HepG2 (cell line): ENCODE data around the gene HIPK3. TPM values are rescaled to one million over a fixed set of nuclear protein-coding genes. Genes with fewer than 3 reads are reported as not detected.

Experiments
- ATAC-seq: fragments of 200-7000 bp; cut with Tn5 transposase; 3 replicates; pipeline ENCODE4 v1.9.1; 2020; ENCODE audit warnings: mild to moderate bottlenecking, moderate library complexity
- BruUV-seq: library from RNA; stranded (reverse); fragments of 400-500 nt; replicated peaks from 2 replicates; lab custom pipeline; 2021; lab: Mats Ljungman, UMichigan
- CTCF ChIA-PET: fragments of 300-600 bp; formaldehyde crosslinking; extraction: SDS; loops from one replicate; lab custom pipeline; 2021; ENCODE audit warnings: low total read pairs, inconsistent platforms, low intra/inter-chr PET ratio; lab: Yijun Ruan, JAX
- POLR2A ChIA-PET: fragments of 350-600 bp; sonication (Branson Sonifier 250); formaldehyde crosslinking; loops from one replicate; lab custom pipeline; 2020; ENCODE audit warnings: antibody characterized with exemption, inconsistent platforms; lab: Yijun Ruan, JAX
- DNase-seq: peaks from one replicate; pipeline ENCODE4 v3.0.0-alpha.2; 2015; ENCODE audit warnings: low spot score
- FAIRE-seq: peaks from 3 replicates; lab custom pipeline; 2011; peaks lifted over from hg19 to GRCh38; lab: Jason Lieb, UNC
- H2AFZ ChIP-seq: one replicate; pipeline ENCODE4 v1.6.1; 2011; ENCODE audit warnings: low read length, inconsistent platforms
- H3K27ac ChIP-seq: fragments of 300-600 bp; 3 replicates; pipeline ENCODE4 v1.8.0; 2011; ENCODE audit warnings: mixed run types, mild to moderate bottlenecking, mixed read lengths, low read length, inconsistent platforms; ENCODE audit not compliant: insufficient read depth; ENCODE audit errors: extremely low read length
- H3K27me3 ChIP-seq, 2 experiments: fragments of 200-600 bp in 1 of 2; 2 replicates in 1 of 2; 3 replicates in 1 of 2; pipeline versions ENCODE4 v1.6.0 to v1.8.0; 2011; ENCODE audit warnings: low read length in 2 of 2, mild to moderate bottlenecking in 2 of 2, moderate library complexity in 2 of 2, inconsistent platforms in 1 of 2; ENCODE audit not compliant: insufficient read depth in 2 of 2, control insufficient read depth in 1 of 2
- H3K36me3 ChIP-seq, 2 experiments: fragments of 200-600 bp in 1 of 2; replicated peaks in 1 of 2; 2 replicates in 1 of 2; 3 replicates in 1 of 2; pipeline versions ENCODE4 v1.5.1 to v1.8.0; 2011; ENCODE audit warnings: low read length in 2 of 2, inconsistent platforms in 1 of 2; ENCODE audit not compliant: insufficient read depth in 2 of 2, control insufficient read depth in 1 of 2
- H3K4me1 ChIP-seq: 2 replicates; pipeline ENCODE4 v1.5.1; 2012; ENCODE audit warnings: low read length, inconsistent platforms; ENCODE audit not compliant: insufficient read depth
- H3K4me2 ChIP-seq: 2 replicates; pipeline ENCODE4 v1.6.0; 2011; ENCODE audit warnings: low read depth, low read length, inconsistent platforms
- H3K4me3 ChIP-seq, 3 experiments: fragments of 200-600 bp in 1 of 3; sonication (generic), shearing (Covaris generic) in 1 of 3; replicated peaks in 1 of 3; 2 replicates each; pipeline ENCODE4 v1.5.1; 2011 to 2016; ENCODE audit warnings: low read length in 3 of 3, inconsistent platforms in 2 of 3, low read depth in 2 of 3, mild to moderate bottlenecking in 2 of 3, control low read depth in 1 of 3, mixed read lengths in 1 of 3; ENCODE audit not compliant: insufficient read depth in 1 of 3
- H3K79me2 ChIP-seq: one replicate; pipeline ENCODE4 v1.6.1; 2011; ENCODE audit warnings: low read length, inconsistent platforms; ENCODE audit not compliant: insufficient read depth
- H3K9ac ChIP-seq: 2 replicates; pipeline ENCODE4 v1.6.0; 2011; ENCODE audit warnings: mild to moderate bottlenecking, low read depth, low read length, inconsistent platforms; ENCODE audit not compliant: insufficient read depth
- H3K9me3 ChIP-seq: 2 replicates; pipeline ENCODE4 v1.5.1; 2012; ENCODE audit warnings: mild to moderate bottlenecking, low read length
- H4K20me1 ChIP-seq: 2 replicates; pipeline ENCODE4 v1.6.0; 2011; ENCODE audit warnings: inconsistent platforms, mild to moderate bottlenecking, low read length, moderate library complexity; ENCODE audit not compliant: insufficient read depth
- AHDC1 ChIP-seq: sonication (generic); formaldehyde crosslinking; IDR thresholded peaks from 2 replicates; pipeline ENCODE4 v1.5.1; 2020; ENCODE audit warnings: mild to moderate bottlenecking, missing genetic modification reagents, borderline replicate concordance
- MAFK ChIP-seq, 2 experiments: IDR thresholded peaks in 1 of 2; conservative IDR thresholded peaks in 1 of 2; 2 replicates each; pipeline ENCODE4 v1.6.1; 2011; ENCODE audit warnings: improper control_type of control experiment in 2 of 2, low read length in 2 of 2
- NFATC3 ChIP-seq: sonication (generic); formaldehyde crosslinking; IDR thresholded peaks from 2 replicates; pipeline ENCODE4 v1.5.1; 2020; ENCODE audit warnings: mild to moderate bottlenecking, missing genetic modification reagents
- ZNF121 ChIP-seq: sonication (generic); formaldehyde crosslinking; IDR thresholded peaks from 2 replicates; pipeline ENCODE4 v1.5.0; 2020; ENCODE audit warnings: mild to moderate bottlenecking, missing genetic modification reagents
- ZNF776 ChIP-seq: sonication (generic); formaldehyde crosslinking; IDR thresholded peaks from 2 replicates; pipeline ENCODE4 v1.4.0; 2020; ENCODE audit warnings: mild to moderate bottlenecking, missing genetic modification reagents
- ZNF782 ChIP-seq: sonication (generic); formaldehyde crosslinking; IDR thresholded peaks from 2 replicates; pipeline ENCODE4 v1.4.0; 2020; ENCODE audit warnings: missing genetic modification reagents, mild to moderate bottlenecking, borderline replicate concordance
- WGBS: methylation state at CpG from one replicate; pipeline ENCODE4 v1.1.6; 2017; ENCODE audit warnings: low lambda C conversion rate; 5-methylcytosine and 5-hydroxymethylcytosine counted together
- in situ Hi-C: cut with HindIII; loops from 2 replicates; pipeline ENCODE4 v1.10.0; 2017; ENCODE audit warnings: low pct_unique_long_range_greater_than_20kb; ENCODE audit not compliant: extremely low pct_ligation_motif_present
- intact Hi-C: fragments of 100-400 bp; cut with micrococcal nuclease; formaldehyde crosslinking; loops from one replicate; pipeline ENCODE4 v1.10.0; 2022; ENCODE audit not compliant: unreplicated experiment
- polyA plus RNA-seq, 8 experiments: library from polyadenylated mRNA; depleted of rRNA in 3 of 8; stranded (reverse) in 7 of 8; unstranded in 1 of 8; fragments of >200 nt; fragmentation: Illumina TruSeq in 4 of 8; extraction: Trizol in 4 of 8; gene quantifications; 2 replicates each; pipeline versions ENCODE4 v1.2.1 to v1.2.3, GENCODE V29; 2011 to 2016; ENCODE audit warnings: low read depth in 4 of 8, missing spikeins in 1 of 8, mixed read lengths in 1 of 8; ENCODE audit not compliant: insufficient read depth in 1 of 8
- total RNA-seq, 5 experiments: library from RNA; depleted of rRNA; stranded (reverse); fragments of >200 nt; fragmentation: Illumina TruSeq; extraction: Trizol; gene quantifications; 2 replicates each; pipeline ENCODE4 v1.2.3, GENCODE V29; 2016; ENCODE audit warnings: low read depth in 1 of 5

HIPK3 gene
- total and polyA plus RNA-seq, 2 of the 13 experiments (the other 11 are each of a cell fraction or from before 2014, with no cell fraction given): 20.5 to 44.3 TPM

DNA sequence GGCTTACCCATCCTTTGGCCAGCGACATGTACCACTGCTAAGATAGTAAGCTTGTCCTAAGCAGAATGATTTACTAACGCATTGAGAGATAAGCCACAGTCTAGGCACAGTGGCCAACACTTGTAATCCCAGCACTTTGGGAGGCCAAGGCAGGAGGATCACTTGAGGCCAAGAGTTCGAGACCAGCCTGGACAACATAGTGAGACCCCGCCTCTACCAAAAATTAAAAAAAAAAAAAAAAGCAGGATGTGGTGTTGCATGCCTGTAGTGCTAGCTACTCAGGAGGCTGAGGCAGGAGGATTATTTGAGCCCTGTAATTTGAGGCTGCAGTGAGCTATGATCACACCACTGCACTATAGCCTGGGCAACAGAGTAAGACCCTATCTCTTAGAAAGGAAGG is 93.1 kb downstream of the HIPK3 start:
- H3K4me1 ChIP-seq: no peaks in the 10 kb centered on the region
- intact Hi-C loops: no loop called here
- no peak overlapping the region for H3K9ac ChIP-seq
- no peak for DNase-seq
- H2AFZ ChIP-seq: no peak overlapping the region
- CTCF ChIA-PET: no interaction called here
- in situ Hi-C loops: no loop called here
- H3K27me3 ChIP-seq: no peaks in the 10 kb centered on the region
- BruUV-seq: no TSS peak
- peaks cover 16 to 65% of the 10 kb centered on the region in 2 experiments for H3K36me3 ChIP-seq
- H3K4me2 ChIP-seq: no peak overlapping the region
- ATAC-seq: no peak
- POLR2A ChIA-PET: no interaction called here
- H3K27ac ChIP-seq: no peak overlapping the region
- 96% methylated on average over 4 of the region's 4 CpGs for WGBS
- no peaks in the 10 kb centered on the region for H3K9me3 ChIP-seq
- H4K20me1 ChIP-seq: no peaks in the 10 kb centered on the region
- H3K4me3 ChIP-seq: no peak overlapping the region
- FAIRE-seq: no peak
- TF ChIP-seq NFATC3 (CRISPR knock-in tag): no peak
- TF ChIP-seq ZNF782 (CRISPR knock-in tag): no peak
- TF ChIP-seq ZNF121: peak; percentile 55; the same call in 1 of the 2 replicates
- TF ChIP-seq MAFK (conservative IDR thresholded peaks at IDR 0.05 in 1 of 2, IDR thresholded peaks at IDR 0.05 in 1 of 2; ENCODE audit: low read length in 2 of 2): no peak
- no peak for TF ChIP-seq ZNF776 (CRISPR knock-in tag)
- H3K79me2 ChIP-seq: no peaks in the 10 kb centered on the region

DNA sequence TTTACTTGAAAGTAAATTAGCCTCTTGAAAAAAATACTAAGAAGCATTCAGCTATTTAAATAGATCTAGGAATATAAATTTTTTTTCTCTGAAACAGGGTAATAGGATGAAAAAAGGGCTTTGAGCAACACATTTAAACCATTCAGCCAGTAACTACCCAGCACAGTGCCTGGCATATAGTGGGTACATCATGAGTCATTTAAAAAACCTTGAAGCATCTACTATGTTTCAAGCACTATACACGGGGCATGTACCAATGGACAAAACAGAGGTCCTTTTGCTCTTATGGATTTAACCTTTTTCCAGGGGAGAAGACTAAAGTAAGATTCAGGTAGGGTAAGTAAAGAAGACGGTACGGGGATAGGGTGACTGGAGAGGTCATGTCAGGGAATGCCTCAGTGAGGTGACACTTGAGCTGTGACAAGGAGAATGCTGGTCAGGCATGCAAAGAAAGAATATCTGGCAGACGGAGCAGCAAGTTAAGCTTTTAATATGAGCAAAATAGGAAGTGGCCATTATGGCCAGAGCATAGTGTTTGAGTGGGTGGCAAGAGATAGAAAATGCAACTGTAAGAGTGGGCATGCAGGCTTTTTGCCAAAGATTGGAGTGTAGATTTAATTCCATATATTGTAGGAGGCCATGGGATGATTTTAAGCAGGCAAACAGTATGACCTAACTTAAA is 101.1 kb downstream of the HIPK3 start:
- TF ChIP-seq AHDC1 (CRISPR knock-in tag): no peak
- H3K4me3 ChIP-seq: no peak overlapping the region
- in situ Hi-C loops: no loop called here
- H3K79me2 ChIP-seq: no peaks in the 10 kb centered on the region
- no peak overlapping the region for H3K27ac ChIP-seq
- ChIA-PET POLR2A (no interaction called here), CTCF (no interaction called here)
- no peaks in the 10 kb centered on the region for H4K20me1 ChIP-seq
- no peaks in the 10 kb centered on the region for H3K27me3 ChIP-seq
- no TSS peak for BruUV-seq
- no peaks in the 10 kb centered on the region for H3K9me3 ChIP-seq
- H2AFZ ChIP-seq: no peak overlapping the region
- no peak for FAIRE-seq
- no peaks in the 10 kb centered on the region for H3K4me1 ChIP-seq
- WGBS: 75% methylated on average over 4 of the region's 4 CpGs
- no peak overlapping the region for H3K4me2 ChIP-seq
- H3K9ac ChIP-seq: no peak overlapping the region
- ATAC-seq: no peak
- H3K36me3 ChIP-seq: peaks cover under 1 to 11% of the 10 kb centered on the region in 2 experiments; a peak in 4 of 5 replicates
- no peak for DNase-seq
- intact Hi-C loops: no loop called here
